ENCODE measurements around the gene DMD. TPM values are rescaled to one million over a fixed set of nuclear protein-coding genes. Genes with fewer than 3 reads are reported as not detected.

DMD gene
- total RNA-seq, 2 donors from 2014 or later, result 1.4 to 7.5 TPM

GRCh38 chrX:31136144-31136611 is 2075.2 kb downstream of the DMD start:
- Mint-ChIP-seq H3K4me1 (no peaks in the 10 kb centered on the region), H3K27me3 (no peaks in the 10 kb centered on the region), H3K4me3 (peak overlapping the region; percentile 49), H3K9me3 (no peaks in the 10 kb centered on the region), H3K36me3 (ENCODE audit: low read depth) (no peaks in the 10 kb centered on the region), H3K27ac (no peak overlapping the region)
- peak; percentile 58 for ATAC-seq (replicated peaks)

- Mint-ChIP-seq H3K27ac (no peak overlapping the region), H3K4me1 (no peaks in the 10 kb centered on the region), H3K27me3 (no peaks in the 10 kb centered on the region), H3K9me3 (no peaks in the 10 kb centered on the region), H3K4me3 (no peak overlapping the region), H3K36me3 (ENCODE audit: low read depth) (no peaks in the 10 kb centered on the region)
- ATAC-seq (replicated peaks), result no peak
Measured at GRCh38 chrX:31132821-31133241, 2078.5 kb downstream of the DMD start.

- no peak for ATAC-seq (replicated peaks)
- no peak overlapping the region for H3K27ac Mint-ChIP-seq
- H3K27me3 Mint-ChIP-seq, result peaks cover 3% of the 10 kb centered on the region
- no peaks in the 10 kb centered on the region for H3K4me1 Mint-ChIP-seq
- H3K4me3 Mint-ChIP-seq, result no peak overlapping the region
- no peaks in the 10 kb centered on the region for H3K36me3 Mint-ChIP-seq (ENCODE audit: low read depth)
- no peaks in the 10 kb centered on the region for H3K9me3 Mint-ChIP-seq
Measured at GRCh38 chrX:31130457-31131220, 2080.7 kb downstream of the DMD start.

GRCh38 chrX:31128855-31129254 is 2082.5 kb downstream of the DMD start:
- Mint-ChIP-seq H3K36me3 (ENCODE audit: low read depth) (no peaks in the 10 kb centered on the region), H3K27ac (no peak overlapping the region), H3K4me1 (no peaks in the 10 kb centered on the region), H3K9me3 (no peaks in the 10 kb centered on the region), H3K27me3 (peaks cover 3% of the 10 kb centered on the region), H3K4me3 (no peak overlapping the region)
- no peak for ATAC-seq (replicated peaks)

- no peak overlapping the region for H3K27ac Mint-ChIP-seq
- no peaks in the 10 kb centered on the region for H3K4me1 Mint-ChIP-seq
- ATAC-seq (replicated peaks), result no peak
- peaks cover 3% of the 10 kb centered on the region for H3K27me3 Mint-ChIP-seq
- H3K9me3 Mint-ChIP-seq, result no peaks in the 10 kb centered on the region
- H3K36me3 Mint-ChIP-seq (ENCODE audit: low read depth), result no peaks in the 10 kb centered on the region
- H3K4me3 Mint-ChIP-seq, result no peak overlapping the region
Measured at GRCh38 chrX:31127716-31128115, 2083.6 kb downstream of the DMD start.

GRCh38 chrX:31126205-31126604 is 2085.1 kb downstream of the DMD start:
- Mint-ChIP-seq H3K9me3 (no peaks in the 10 kb centered on the region), H3K27me3 (peaks cover 3% of the 10 kb centered on the region), H3K4me1 (no peaks in the 10 kb centered on the region), H3K27ac (no peak overlapping the region), H3K4me3 (no peak overlapping the region), H3K36me3 (ENCODE audit: low read depth) (no peaks in the 10 kb centered on the region)
- ATAC-seq (replicated peaks), result no peak

- no peak overlapping the region for H3K27ac Mint-ChIP-seq
- peaks cover 3% of the 10 kb centered on the region for H3K27me3 Mint-ChIP-seq
- no peaks in the 10 kb centered on the region for H3K9me3 Mint-ChIP-seq
Measured at GRCh38 chrX:31124536-31124935, 2086.8 kb downstream of the DMD start.

GRCh38 chrX:31123335-31123734 is 2088.0 kb downstream of the DMD start:
- H3K9me3 Mint-ChIP-seq, result no peaks in the 10 kb centered on the region
- no peak for ATAC-seq (replicated peaks)
- H3K4me3 Mint-ChIP-seq, result no peak overlapping the region
- peaks cover 3% of the 10 kb centered on the region for H3K27me3 Mint-ChIP-seq
- H3K36me3 Mint-ChIP-seq (ENCODE audit: low read depth), result no peaks in the 10 kb centered on the region
- H3K27ac Mint-ChIP-seq, result no peak overlapping the region
- no peaks in the 10 kb centered on the region for H3K4me1 Mint-ChIP-seq

More at GRCh38 chrX:31124536-31124935, 2086.8 kb downstream of the DMD start:
- Mint-ChIP-seq H3K4me3 (no peak overlapping the region), H3K4me1 (no peaks in the 10 kb centered on the region), H3K36me3 (ENCODE audit: low read depth) (no peaks in the 10 kb centered on the region)
- ATAC-seq (replicated peaks), result no peak

GRCh38 chrX:31117266-31117665 is 2094.1 kb downstream of the DMD start:
- Mint-ChIP-seq H3K27ac (no peak overlapping the region), H3K27me3 (peaks cover 7% of the 10 kb centered on the region), H3K4me1 (peaks cover 6% of the 10 kb centered on the region), H3K36me3 (ENCODE audit: low read depth) (no peaks in the 10 kb centered on the region), H3K9me3 (no peaks in the 10 kb centered on the region), H3K4me3 (no peak overlapping the region)
- ATAC-seq (replicated peaks), result no peak

- no peak overlapping the region for H3K4me3 Mint-ChIP-seq
- no peak for ATAC-seq (replicated peaks)
- no peaks in the 10 kb centered on the region for H3K36me3 Mint-ChIP-seq (ENCODE audit: low read depth)
- peaks cover 7% of the 10 kb centered on the region for H3K27me3 Mint-ChIP-seq
- no peaks in the 10 kb centered on the region for H3K9me3 Mint-ChIP-seq
- no peak overlapping the region for H3K27ac Mint-ChIP-seq
- peaks cover 6% of the 10 kb centered on the region for H3K4me1 Mint-ChIP-seq
Measured at GRCh38 chrX:31115398-31115797, 2096.0 kb downstream of the DMD start.

GRCh38 chrX:31114858-31115257 is 2096.5 kb downstream of the DMD start:
- peaks cover 7% of the 10 kb centered on the region for H3K27me3 Mint-ChIP-seq
- no peaks in the 10 kb centered on the region for H3K36me3 Mint-ChIP-seq (ENCODE audit: low read depth)
- no peak overlapping the region for H3K27ac Mint-ChIP-seq
- no peaks in the 10 kb centered on the region for H3K9me3 Mint-ChIP-seq
- H3K4me1 Mint-ChIP-seq, result peaks cover 6% of the 10 kb centered on the region
- no peak for ATAC-seq (replicated peaks)
- no peak overlapping the region for H3K4me3 Mint-ChIP-seq

- no peaks in the 10 kb centered on the region for H3K9me3 Mint-ChIP-seq
- H3K27ac Mint-ChIP-seq, result no peak overlapping the region
- peaks cover 7% of the 10 kb centered on the region for H3K27me3 Mint-ChIP-seq
- ATAC-seq (replicated peaks), result peak; percentile 19
- H3K4me1 Mint-ChIP-seq, result peaks cover 6% of the 10 kb centered on the region
- no peak overlapping the region for H3K4me3 Mint-ChIP-seq
- H3K36me3 Mint-ChIP-seq (ENCODE audit: low read depth), result no peaks in the 10 kb centered on the region
Measured at GRCh38 chrX:31112226-31112999, 2098.9 kb downstream of the DMD start.

- Mint-ChIP-seq H3K9me3 (no peaks in the 10 kb centered on the region), H3K27ac (no peak overlapping the region), H3K4me3 (no peak overlapping the region), H3K27me3 (peaks cover 7% of the 10 kb centered on the region), H3K36me3 (ENCODE audit: low read depth) (no peaks in the 10 kb centered on the region), H3K4me1 (peaks cover 6% of the 10 kb centered on the region)
- ATAC-seq (replicated peaks), result no peak
Measured at GRCh38 chrX:31110657-31111056, 2100.7 kb downstream of the DMD start.

- H3K36me3 Mint-ChIP-seq (ENCODE audit: low read depth), result no peaks in the 10 kb centered on the region
- H3K27ac Mint-ChIP-seq, result peak overlapping the region; percentile 39
- H3K27me3 Mint-ChIP-seq, result peaks cover 4% of the 10 kb centered on the region
- H3K4me3 Mint-ChIP-seq, result no peak overlapping the region
- no peaks in the 10 kb centered on the region for H3K9me3 Mint-ChIP-seq
- no peaks in the 10 kb centered on the region for H3K4me1 Mint-ChIP-seq
- ATAC-seq (replicated peaks), result peak; percentile 94
Measured at GRCh38 chrX:31099536-31100090, 2111.7 kb downstream of the DMD start.

GRCh38 chrX:31098079-31098478 is 2113.3 kb downstream of the DMD start:
- no peaks in the 10 kb centered on the region for H3K9me3 Mint-ChIP-seq
- ATAC-seq (replicated peaks), result no peak
- no peak overlapping the region for H3K4me3 Mint-ChIP-seq
- no peaks in the 10 kb centered on the region for H3K4me1 Mint-ChIP-seq
- peaks cover 4% of the 10 kb centered on the region for H3K27me3 Mint-ChIP-seq
- no peaks in the 10 kb centered on the region for H3K36me3 Mint-ChIP-seq (ENCODE audit: low read depth)
- H3K27ac Mint-ChIP-seq, result no peak overlapping the region
